Suprapubic skin (tissue), 4 donors: ENCODE measurements around the gene NUP50. TPM values are rescaled to one million over a fixed set of nuclear protein-coding genes. Genes with fewer than 3 reads are reported as not detected.

ENCODE experiments used
- DNase-seq, 2 donors: peaks; one replicate each; pipeline ENCODE4 v3.0.0-alpha.2; 2019; ENCODE audit warnings: low spot score in 2 of 2
- H3K27ac ChIP-seq: fragments of 200-600 bp; sonication (generic); one replicate; pipeline ENCODE4 v1.5.1; 2019
- H3K27me3 ChIP-seq: fragments of 200-600 bp; sonication (generic); one replicate; pipeline ENCODE4 v1.5.1; 2019
- H3K36me3 ChIP-seq: fragments of 200-600 bp; sonication (generic); one replicate; pipeline ENCODE4 v1.5.1; 2019
- H3K4me1 ChIP-seq: fragments of 200-600 bp; sonication (generic); one replicate; pipeline ENCODE4 v1.5.1; 2019
- H3K4me3 ChIP-seq: fragments of 200-600 bp; sonication (generic); one replicate; pipeline ENCODE4 v1.5.1; 2019; ENCODE audit warnings: mild to moderate bottlenecking
- H3K9me3 ChIP-seq: fragments of 200-600 bp; sonication (generic); one replicate; pipeline ENCODE4 v1.5.1; 2019
- EP300 ChIP-seq: sonication (generic); formaldehyde crosslinking; IDR thresholded peaks from one replicate; pipeline ENCODE4 v1.6.1; 2017; ENCODE audit warnings: antibody characterized with exemption
- POLR2A ChIP-seq, 2 donors: fragments of 450-650 bp; IDR thresholded peaks; one replicate each; pipeline ENCODE4 v1.6.1; 2017; ENCODE audit warnings: antibody characterized with exemption in 2 of 2, mild to moderate bottlenecking in 2 of 2, moderate library complexity in 2 of 2
- POLR2AphosphoS5 ChIP-seq, 3 donors: sonication (generic); formaldehyde crosslinking; IDR thresholded peaks; one replicate each; pipeline ENCODE4 v1.6.1; 2017; ENCODE audit warnings: antibody characterized with exemption in 3 of 3
- WGBS: methylation state at CpG from one replicate; pipeline ENCODE4 v1.1.5; 2018; 5-methylcytosine and 5-hydroxymethylcytosine counted together
- total RNA-seq, 4 donors: library from RNA; depleted of rRNA; stranded (reverse); fragments of >200 nt; gene quantifications; one replicate each; pipeline ENCODE4 v1.1.0, GENCODE V29; 2016
- TF ChIP-seq, protein P1 (sequence below), 2 donors: fragments of 200-600 bp in 1 of 2; fragments of 450-650 bp in 1 of 2; sonication (generic) in 1 of 2; IDR thresholded peaks; one replicate each; pipeline ENCODE4 v1.5.1; 2016 to 2019; ENCODE audit warnings: antibody characterized with exemption in 2 of 2, mild to moderate bottlenecking in 1 of 2, moderate library complexity in 1 of 2

NUP50 gene
- total RNA-seq, 4 donors from 2014 or later = 44.2 to 74.0 (median 64.0) TPM

DNA sequence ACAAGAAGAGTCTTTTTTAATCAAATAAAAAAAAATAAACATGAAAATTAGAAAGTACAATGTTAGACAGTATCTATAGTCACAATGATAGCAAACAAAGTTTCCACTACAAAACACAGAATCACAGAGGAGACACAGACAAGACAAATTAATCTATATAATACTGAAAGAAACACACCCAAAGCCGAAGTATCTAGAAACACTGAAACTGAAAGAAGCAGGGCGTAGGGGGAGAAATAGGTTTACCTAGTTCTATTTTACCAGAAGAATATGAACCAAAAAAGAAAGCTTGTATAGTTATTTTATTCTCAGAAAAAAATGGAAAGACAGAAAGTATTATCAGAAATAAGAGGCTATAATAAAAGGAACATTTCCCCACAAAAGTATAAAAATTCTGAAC, 27.1 kb upstream of the NUP50 start:
- H3K4me1 ChIP-seq = no peaks in the 10 kb centered on the region
- 97% methylated on average over 2 of the region's 2 CpGs for WGBS
- no peaks in the 10 kb centered on the region for H3K9me3 ChIP-seq

DNA sequence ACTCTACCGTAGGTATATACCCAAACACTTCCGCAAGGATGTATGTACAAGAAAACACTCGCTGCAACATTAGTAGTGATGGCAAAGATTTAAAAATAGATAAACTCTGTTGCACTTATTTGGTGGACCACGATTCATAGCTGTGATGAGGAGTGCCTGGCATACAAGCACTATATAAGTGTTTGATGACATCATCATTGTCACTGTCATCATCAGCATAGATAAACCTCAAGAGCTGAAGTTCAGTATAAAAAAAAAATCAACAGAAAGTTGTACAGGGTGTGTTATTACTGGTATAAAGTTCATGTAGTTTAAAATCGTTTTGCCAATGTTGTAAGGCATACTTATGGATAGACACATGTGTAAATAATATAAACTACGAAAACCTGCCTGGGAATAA, 24.0 kb upstream of the NUP50 start:
- WGBS = 95% methylated on average over 6 of the region's 6 CpGs
- H3K4me1 ChIP-seq = no peaks in the 10 kb centered on the region

More for the DNA sequence above, 27.1 kb upstream of the NUP50 start:
- no peak for TF ChIP-seq POLR2A (IDR thresholded peaks at IDR 0.05)
- no peak for TF ChIP-seq EP300
- TF ChIP-seq POLR2AphosphoS5 (IDR thresholded peaks at IDR 0.05) = no peak
- peaks cover 26% of the 10 kb centered on the region for H3K36me3 ChIP-seq
- no peak overlapping the region for H3K27ac ChIP-seq
- no peak overlapping the region for H3K4me3 ChIP-seq
- DNase-seq = no peak
- H3K27me3 ChIP-seq = no peaks in the 10 kb centered on the region

DNA sequence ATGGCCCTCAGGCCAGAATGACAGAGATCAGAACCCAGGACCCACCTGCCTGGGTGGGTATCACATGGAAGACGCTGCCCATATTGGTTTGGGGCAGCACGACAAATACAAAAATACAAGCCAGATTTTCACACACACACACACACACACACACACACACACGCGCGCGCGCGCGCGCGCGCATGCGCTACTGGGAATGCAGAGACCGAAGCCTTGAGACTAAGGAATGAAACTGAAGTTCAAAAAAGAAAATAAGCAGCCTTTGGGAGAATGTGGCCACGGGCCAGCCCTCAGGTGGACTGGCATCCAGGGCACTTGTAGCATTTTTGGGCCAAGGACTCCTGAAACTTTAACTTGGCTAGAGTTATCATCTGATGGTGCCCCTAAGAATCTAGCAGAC, 21.3 kb upstream of the NUP50 start:
- H3K36me3 ChIP-seq = no peaks in the 10 kb centered on the region
- TF ChIP-seq POLR2A (IDR thresholded peaks at IDR 0.05) (no peak), EP300 (no peak), POLR2AphosphoS5 (IDR thresholded peaks at IDR 0.05) (no peak)
- TF ChIP-seq, protein P1, sequence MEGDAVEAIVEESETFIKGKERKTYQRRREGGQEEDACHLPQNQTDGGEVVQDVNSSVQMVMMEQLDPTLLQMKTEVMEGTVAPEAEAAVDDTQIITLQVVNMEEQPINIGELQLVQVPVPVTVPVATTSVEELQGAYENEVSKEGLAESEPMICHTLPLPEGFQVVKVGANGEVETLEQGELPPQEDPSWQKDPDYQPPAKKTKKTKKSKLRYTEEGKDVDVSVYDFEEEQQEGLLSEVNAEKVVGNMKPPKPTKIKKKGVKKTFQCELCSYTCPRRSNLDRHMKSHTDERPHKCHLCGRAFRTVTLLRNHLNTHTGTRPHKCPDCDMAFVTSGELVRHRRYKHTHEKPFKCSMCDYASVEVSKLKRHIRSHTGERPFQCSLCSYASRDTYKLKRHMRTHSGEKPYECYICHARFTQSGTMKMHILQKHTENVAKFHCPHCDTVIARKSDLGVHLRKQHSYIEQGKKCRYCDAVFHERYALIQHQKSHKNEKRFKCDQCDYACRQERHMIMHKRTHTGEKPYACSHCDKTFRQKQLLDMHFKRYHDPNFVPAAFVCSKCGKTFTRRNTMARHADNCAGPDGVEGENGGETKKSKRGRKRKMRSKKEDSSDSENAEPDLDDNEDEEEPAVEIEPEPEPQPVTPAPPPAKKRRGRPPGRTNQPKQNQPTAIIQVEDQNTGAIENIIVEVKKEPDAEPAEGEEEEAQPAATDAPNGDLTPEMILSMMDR (IDR thresholded peaks at IDR 0.05) = no peak
- 92% methylated on average over 15 of the region's 15 CpGs for WGBS
- no peaks in the 10 kb centered on the region for H3K27me3 ChIP-seq
- no peak for DNase-seq
- no peaks in the 10 kb centered on the region for H3K9me3 ChIP-seq
- H3K4me1 ChIP-seq = no peaks in the 10 kb centered on the region
- no peak overlapping the region for H3K4me3 ChIP-seq
- H3K27ac ChIP-seq = no peak overlapping the region

More for the DNA sequence above, 24.0 kb upstream of the NUP50 start:
- Histone ChIP-seq H3K27ac (no peak overlapping the region), H3K9me3 (no peaks in the 10 kb centered on the region), H3K4me3 (no peak overlapping the region), H3K36me3 (peaks cover 10% of the 10 kb centered on the region), H3K27me3 (no peaks in the 10 kb centered on the region)
- TF ChIP-seq, protein P1 (IDR thresholded peaks at IDR 0.05) = no peak
- TF ChIP-seq POLR2A (IDR thresholded peaks at IDR 0.05) (no peak), POLR2AphosphoS5 (IDR thresholded peaks at IDR 0.05) (no peak), EP300 (no peak)
- DNase-seq = no peak

DNA sequence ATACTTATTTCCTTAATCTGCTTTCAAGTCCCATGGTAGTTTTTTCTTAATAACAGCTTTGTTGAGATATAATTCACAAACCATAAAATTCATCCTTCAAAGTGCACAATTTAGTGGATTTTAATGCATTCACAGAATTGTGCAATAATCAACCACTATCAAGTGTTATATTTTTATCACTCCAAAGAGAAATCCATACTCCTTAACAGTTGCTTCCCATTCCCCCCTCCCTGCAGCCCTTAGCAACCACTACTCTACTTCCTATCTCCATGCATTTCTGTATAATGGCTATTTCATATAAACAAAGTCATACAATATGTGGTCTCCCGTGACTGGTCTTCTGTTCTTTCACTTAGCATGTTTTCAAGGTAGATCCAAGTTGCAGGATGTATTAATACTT, 18.8 kb upstream of the NUP50 start:
- no peak overlapping the region for H3K27ac ChIP-seq
- no peak for DNase-seq
- H3K4me3 ChIP-seq = no peak overlapping the region
- H3K4me1 ChIP-seq = no peaks in the 10 kb centered on the region
- H3K36me3 ChIP-seq = no peaks in the 10 kb centered on the region
- H3K27me3 ChIP-seq = no peaks in the 10 kb centered on the region
- H3K9me3 ChIP-seq = no peaks in the 10 kb centered on the region
- TF ChIP-seq EP300 = no peak
- TF ChIP-seq, protein P1 (IDR thresholded peaks at IDR 0.05) = no peak
- no peak for TF ChIP-seq POLR2AphosphoS5 (IDR thresholded peaks at IDR 0.05)
- no peak for TF ChIP-seq POLR2A (IDR thresholded peaks at IDR 0.05)
- 89% methylated on average over 1 of the region's 1 CpG for WGBS

DNA sequence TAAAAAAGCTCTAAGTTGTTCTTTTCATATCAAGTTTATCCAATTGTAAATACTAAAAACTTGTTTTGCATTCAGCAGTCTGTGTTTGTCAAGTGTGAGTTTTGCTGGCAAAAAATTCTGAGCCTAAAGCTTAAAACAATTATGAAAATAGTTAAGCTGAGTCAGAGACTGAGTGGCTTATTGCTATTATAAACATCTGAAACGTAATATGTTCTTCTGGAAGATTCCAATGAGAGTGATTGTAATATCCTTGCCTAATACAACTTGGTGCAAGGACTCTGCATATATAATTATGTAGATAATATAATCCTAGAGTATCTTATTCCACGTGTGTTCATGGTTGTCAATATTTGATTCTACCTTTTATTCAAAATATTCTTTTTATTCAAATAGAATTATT, 14.1 kb upstream of the NUP50 start:
- H3K27me3 ChIP-seq = no peaks in the 10 kb centered on the region
- H3K4me1 ChIP-seq = no peaks in the 10 kb centered on the region
- WGBS = 76% methylated on average over 2 of the region's 2 CpGs
- no peaks in the 10 kb centered on the region for H3K9me3 ChIP-seq
- no peaks in the 10 kb centered on the region for H3K36me3 ChIP-seq
- no peak overlapping the region for H3K4me3 ChIP-seq
- no peak for DNase-seq
- TF ChIP-seq POLR2AphosphoS5 (IDR thresholded peaks at IDR 0.05) (no peak), POLR2A (IDR thresholded peaks at IDR 0.05) (no peak)
- no peak overlapping the region for H3K27ac ChIP-seq

DNA sequence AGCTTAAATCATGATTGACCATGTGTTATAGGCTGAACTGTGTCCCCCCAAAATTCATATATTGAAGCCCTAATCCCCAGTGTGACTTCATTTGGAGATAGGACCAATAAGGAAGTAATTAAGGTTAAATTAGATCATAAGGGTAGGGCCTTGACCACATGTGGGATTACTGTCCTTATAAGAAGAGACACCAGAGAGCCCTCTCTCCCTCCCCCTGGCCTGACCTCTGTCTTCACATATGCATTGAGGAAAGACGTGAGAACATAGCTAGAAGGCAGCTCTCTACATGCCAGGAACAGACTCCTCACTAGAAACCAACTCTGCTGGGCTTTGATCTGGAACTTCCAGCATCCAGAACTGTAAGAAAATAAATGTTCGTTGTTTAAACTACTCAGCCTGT, 13.6 kb upstream of the NUP50 start:
- H3K27ac ChIP-seq = no peak overlapping the region
- H3K9me3 ChIP-seq = no peaks in the 10 kb centered on the region
- H3K4me1 ChIP-seq = no peaks in the 10 kb centered on the region
- no peak for TF ChIP-seq EP300
- no peak for TF ChIP-seq POLR2AphosphoS5 (IDR thresholded peaks at IDR 0.05)
- TF ChIP-seq, protein P1 (IDR thresholded peaks at IDR 0.05) = no peak
- no peak for TF ChIP-seq POLR2A (IDR thresholded peaks at IDR 0.05)
- DNase-seq = no peak
- no peaks in the 10 kb centered on the region for H3K36me3 ChIP-seq
- H3K27me3 ChIP-seq = no peaks in the 10 kb centered on the region
- WGBS = 79% methylated on average over 2 of the region's 2 CpGs
- no peak overlapping the region for H3K4me3 ChIP-seq
